GM18858 (cell line): ENCODE measurements around the gene NDC1.
"Not testable (repeated sequence)": the region's sequence is repeated elsewhere in the genome, so short reads cannot be mapped to it uniquely, and the experiment has no call there.

Experiments used
- ATAC-seq: cut with Tn5 transposase; IDR thresholded peaks from one replicate; pipeline ENCODE4 v1.9.1; 2021; ENCODE audit not compliant: unreplicated experiment

NDC1 gene

DNA sequence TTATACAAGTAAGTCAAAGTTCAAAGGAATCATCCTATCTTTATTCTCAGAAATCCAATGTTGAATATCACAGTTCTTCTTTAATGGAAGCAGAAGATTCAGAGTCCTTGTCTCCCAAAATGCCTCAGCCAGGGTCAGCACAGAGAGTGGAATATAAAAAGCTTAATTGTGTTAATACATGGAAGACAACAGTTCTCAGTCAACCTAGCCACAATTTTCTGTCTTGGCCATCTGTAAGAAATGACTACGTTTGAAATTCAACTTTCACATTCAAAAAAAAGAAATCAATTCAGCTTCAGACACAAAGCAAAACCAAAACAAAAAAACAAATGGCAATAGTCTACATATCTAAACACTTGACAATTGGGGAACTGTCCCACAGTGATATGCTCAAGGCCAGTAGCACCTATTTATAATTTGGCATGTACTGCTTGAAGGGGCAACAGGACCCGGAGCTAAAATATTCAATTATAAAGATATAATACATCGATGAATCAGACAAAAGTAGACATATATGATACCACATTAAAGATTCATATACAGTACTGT lies 71.8 kb downstream of the NDC1 start:
- no peak for ATAC-seq

DNA sequence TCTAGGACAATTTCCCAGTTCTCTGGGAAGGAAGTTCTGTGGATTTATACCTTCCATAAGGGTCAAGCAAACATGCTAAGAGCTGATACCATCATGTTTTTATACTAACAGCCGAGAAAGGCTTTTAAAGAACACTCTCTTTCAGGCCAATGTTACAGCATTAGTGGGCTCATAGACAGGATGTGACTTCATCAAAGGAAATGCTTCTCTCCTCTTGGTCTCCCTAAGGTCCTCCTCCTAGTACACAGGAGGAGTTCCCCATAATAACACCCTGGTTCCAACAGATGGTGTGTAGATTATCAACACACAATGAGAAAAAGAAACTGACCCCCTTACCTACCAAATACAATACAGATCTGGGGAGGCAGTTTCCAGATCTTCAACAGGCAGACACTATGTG lies 72.4 kb downstream of the NDC1 start:
- no peak for ATAC-seq

DNA sequence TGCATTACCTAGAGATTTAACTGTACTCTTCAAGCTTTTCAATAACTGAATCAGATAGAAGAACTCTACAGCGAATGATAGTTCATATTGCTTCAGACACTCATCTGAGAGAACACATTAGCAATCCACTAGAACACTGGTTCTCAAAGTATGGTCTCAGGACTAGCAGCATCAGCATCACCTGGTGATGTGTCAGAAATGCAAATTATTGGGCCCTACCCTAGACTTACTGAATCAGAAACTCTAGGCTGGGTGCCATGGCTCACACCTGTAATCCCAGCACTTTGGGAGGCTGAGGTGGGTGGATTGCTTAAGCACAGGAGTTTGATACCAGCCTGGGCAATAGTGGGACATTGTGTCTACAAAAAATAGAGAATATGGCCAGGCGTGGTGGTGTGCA lies 74.2 kb downstream of the NDC1 start:
- ATAC-seq = no peak

DNA sequence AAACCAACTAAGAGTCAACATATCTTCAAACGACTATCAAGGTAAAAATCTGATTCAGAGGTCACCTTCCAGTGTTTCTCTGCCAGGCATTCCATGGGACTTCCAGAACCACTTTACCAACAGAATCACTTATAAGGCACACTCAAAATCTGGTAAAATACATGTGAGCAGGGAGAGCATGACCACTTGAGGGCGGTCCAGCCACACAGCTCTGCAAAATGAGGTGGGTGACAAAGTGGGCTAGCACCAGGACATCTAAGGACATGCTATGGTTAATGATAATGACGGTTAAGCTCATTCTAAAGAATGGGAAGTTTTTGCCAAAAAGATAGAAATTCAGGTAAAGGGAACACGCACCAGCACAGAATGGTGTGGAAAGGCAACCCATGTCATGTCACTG lies 74.6 kb downstream of the NDC1 start:
- no peak for ATAC-seq

- not testable (repeated sequence) for ATAC-seq
Measured at GRCh38 chr1:53760497-53760896, 77.6 kb downstream of the NDC1 start.

DNA sequence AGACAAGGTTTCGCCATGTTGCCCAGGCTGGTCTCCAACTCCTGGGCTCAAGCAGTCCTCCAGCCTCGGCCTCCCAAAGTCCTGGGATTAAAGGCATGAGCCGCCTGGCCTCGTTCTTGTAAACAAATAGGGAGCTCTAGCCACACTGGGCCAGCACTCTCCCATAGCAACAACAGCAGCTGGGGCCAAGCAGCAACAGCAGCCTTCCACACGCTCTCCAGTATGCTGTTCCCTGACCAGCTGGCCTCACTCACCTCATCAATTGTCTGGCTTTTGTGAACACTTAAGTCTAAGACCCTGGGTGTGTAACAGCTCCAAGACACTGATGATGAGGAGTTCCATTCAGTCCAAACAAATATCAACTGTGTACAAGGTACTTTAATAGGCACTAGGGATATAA lies 82.2 kb downstream of the NDC1 start:
- no peak for ATAC-seq

- no peak for ATAC-seq
Measured at GRCh38 chr1:53754484-53755312, 83.4 kb downstream of the NDC1 start.

GRCh38 chr1:53752281-53752680 lies 85.8 kb downstream of the NDC1 start:
- no peak for ATAC-seq

- no peak for ATAC-seq
Measured at GRCh38 chr1:53747841-53748240, 90.3 kb downstream of the NDC1 start.

DNA sequence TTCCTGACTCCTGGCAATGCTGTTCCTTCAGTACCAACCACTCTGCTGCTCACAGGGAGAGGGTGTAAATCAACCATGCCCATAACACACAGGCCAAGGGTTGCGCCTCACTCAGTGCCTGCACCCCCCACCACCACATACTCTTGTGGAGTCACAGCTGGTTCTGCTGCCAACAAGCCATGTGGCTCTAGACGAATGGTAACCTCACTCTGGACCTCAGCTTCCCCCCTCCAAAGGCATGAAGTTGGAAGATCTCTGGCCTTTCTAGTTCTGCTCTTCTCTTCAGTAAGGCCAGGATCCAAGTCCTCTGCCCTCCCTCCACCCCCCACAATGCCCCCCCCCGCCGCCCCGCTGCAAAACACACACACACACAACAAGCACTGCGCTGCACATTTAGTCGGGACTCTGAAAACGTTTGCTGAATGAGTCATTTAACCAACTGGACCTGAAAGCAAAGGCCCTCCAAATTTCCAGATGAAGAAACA lies 97.4 kb downstream of the NDC1 start:
- ATAC-seq = no peak

- peak; percentile 82 for ATAC-seq
Measured at GRCh38 chr1:53739109-53739681, 98.9 kb downstream of the NDC1 start, which contains the start of gene GLIS1. TSS of gene GLIS1 (minus strand) at chr1:53739164. CDS start at chr1:53738064, 1,100 bp downstream.

DNA sequence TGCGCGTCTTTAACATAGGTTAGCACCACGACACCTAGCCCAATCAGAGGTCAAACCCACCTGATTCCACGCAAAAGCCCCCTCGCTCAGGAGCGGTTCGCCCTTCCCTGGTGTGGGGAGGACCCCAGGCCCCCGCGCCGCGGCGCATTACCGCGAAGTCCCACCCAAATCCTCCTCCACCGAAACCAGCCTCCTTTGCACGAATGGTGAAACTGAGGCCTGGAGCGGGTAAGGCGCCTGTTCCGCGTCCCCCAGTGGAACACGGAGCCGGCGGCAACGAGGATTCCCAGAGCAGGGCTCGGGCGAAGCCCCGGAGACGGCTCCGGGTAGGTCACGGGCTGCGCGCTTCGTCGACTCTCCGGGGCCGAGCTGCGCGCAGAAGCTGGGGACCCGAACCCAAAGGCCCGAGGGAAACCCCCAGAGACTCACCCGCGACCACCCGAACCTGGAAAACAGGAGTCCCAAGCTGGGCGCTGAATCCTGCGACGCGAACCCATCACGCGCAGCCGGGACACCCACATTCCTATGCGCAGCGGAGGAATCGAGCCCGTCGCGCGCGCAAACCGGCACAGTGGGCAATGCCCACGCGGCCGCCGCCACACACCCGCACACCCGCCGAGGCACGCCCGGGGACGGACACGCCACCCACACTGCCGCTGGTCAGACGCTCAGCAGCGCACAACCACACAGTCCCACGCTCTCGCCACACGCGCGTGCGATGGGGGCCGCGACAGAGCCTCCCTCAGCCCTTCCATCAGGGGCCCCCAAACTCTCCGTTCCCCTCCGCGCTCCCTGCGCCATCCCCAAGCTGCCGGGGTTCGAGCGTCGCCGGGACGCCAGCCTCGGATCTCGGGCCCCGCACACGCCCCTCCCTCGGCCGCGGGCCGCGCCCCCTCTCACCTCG lies 99.6 kb downstream of the NDC1 start:
- ATAC-seq = no peak

GRCh38 chr1:53737648-53738204 lies 100.4 kb downstream of the NDC1 start:
- no peak for ATAC-seq

DNA sequence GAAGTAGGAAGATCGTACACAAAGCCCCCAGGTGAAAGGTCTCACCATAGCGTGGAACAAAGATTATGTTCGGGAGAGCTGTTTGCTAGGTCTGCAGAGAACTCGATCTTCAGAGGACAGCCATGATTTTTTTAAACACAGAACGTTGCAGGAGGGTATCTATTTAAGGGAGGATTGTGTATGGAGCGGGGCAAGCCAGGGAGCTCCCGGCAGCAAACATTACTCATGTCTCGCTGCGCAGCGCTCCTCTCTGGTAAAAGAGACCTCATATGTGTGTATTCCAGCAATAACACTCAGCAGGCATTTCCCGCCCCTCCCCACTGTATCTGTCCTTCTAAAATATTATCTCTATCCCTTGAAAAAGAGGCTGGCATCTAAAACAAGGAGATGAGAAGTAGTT lies 101.8 kb downstream of the NDC1 start:
- no peak for ATAC-seq

- ATAC-seq = no peak
Measured at GRCh38 chr1:53735681-53736080, 102.4 kb downstream of the NDC1 start.

GRCh38 chr1:53735261-53735660 lies 102.8 kb downstream of the NDC1 start:
- ATAC-seq = no peak

DNA sequence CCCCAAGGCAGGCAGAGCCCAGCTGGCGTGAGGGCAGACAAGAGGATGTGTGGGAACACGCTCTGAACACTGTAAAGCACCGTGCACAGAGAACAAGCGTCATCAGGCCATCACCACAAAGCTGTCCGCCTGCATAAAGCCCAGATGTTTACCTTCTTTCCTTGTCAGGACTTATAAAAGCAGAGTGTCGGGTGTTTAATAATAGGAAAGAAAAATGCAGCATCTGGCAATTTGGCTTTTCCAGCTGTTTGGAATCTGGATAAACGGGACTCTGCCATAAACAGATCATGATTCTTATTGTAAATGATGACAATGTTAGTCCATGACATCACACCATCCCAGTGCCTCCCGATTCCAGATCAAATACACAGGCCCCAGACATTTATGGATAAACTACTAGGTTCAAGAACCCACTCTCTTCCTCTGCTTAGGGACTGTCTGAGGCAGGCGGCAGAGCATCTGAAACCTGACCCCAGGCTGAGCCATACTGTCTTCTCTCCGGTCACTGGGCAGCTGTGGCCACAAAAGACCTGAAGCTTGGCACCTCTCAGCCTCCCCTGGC lies 103.4 kb downstream of the NDC1 start:
- no peak for ATAC-seq

DNA sequence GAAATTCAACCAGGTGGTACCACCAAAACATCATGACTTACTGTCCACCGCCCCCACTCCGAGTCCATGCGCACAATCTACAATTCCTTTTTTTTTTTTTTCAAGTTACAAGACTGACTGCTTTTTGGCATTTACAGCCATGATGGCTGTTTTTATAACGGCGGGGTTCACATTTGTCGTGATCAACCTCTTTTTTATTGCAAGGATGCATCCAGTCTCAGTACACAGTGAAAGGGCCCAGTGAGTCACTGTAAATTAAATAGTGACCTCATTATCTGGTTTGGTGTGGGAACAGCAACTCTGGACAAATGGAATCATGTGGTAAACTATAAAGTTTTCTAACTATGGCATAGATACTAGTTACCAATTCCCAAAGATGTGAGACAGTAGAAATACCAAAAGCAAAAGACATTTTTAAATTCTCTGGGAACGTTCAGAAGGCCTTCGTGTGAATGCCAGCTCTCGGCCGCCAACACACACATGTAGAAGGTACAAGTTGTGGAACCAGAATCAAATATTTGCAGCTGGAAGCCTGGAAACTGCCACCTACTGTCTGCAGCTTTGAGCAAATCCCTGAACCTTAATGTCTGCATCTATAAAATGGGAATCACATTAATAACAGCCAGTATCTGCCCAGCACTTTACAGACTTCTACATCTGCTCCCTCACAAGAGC lies 104.0 kb downstream of the NDC1 start:
- no peak for ATAC-seq

DNA sequence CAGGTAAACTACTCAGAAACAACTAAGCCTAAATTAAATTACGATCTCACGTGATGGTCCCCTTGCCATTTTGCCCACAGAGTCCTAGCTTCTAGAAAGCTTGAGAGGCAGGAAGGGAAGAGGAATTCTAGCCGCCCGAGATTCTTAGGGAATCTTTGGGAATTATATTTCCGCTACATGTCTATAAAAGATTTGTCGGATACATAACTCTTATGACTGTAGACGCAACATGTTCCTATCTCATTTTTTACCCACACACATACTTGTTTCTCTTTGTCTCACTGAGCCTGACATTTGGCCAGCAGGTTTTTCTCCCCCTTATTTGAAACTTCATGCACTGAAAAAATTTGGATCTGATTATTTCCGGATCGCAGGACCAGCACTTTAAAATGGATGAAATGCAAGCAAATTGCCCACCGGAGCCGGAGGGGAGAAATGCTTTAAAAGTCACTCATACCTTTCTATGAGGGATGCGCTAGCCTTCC lies 104.6 kb downstream of the NDC1 start:
- ATAC-seq = no peak

DNA sequence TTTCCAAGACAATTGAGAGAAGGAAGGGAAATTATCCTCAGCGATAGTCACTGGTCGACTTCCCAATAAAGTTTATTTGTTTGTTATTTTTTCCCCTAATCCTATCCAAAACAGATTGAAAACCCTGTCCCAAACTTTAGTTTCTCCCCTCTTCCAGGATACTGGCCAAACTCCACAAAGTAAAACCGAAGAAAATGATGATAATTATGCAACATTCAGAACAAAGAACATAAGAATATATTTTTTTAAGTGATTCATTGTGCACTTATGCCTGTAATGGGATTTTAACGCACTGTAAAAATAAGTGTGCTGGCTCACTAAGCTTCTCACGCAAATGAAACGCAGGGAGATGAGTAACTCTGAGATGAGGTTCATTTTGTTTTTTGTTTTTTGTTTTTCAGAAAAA lies 105.2 kb downstream of the NDC1 start:
- no peak for ATAC-seq
